GM19438 (cell line): ENCODE results near the gene COA6.

ENCODE experiments used
- ATAC-seq: cut with Tn5 transposase; IDR thresholded peaks from one replicate; pipeline ENCODE4 v1.9.1; 2021; ENCODE audit warnings: low read depth; ENCODE audit not compliant: unreplicated experiment

Gene COA6

GRCh38 chr1:234408757-234409156, 35.5 kb downstream of the COA6 start:
- no peak for ATAC-seq

- ATAC-seq, result no peak
These were observed 36.1 kb downstream of the COA6 start for GRCh38 chr1:234409328-234409727.

DNA sequence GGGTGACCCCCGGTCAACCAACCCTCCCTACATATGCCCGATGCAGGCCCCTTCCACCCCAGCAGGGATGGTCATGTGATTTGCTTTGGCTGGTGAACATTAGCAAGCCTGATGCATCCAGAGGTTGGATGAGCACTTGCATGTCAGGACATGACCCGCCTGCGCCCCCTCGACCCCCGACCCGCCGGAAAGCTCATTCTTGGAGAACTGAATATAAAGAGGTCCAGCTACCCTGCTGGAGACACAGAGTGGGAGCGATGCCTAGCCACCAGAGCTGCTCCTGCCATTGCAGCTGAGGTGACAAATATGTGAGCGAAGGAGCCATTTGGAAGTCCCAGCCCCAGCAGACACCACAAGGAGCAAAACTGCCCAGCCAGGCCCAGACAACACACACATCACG, 39.6 kb downstream of the COA6 start:
- ATAC-seq, result no peak

- no peak for ATAC-seq
These were observed 40.2 kb downstream of the COA6 start for GRCh38 chr1:234413485-234413884.

DNA sequence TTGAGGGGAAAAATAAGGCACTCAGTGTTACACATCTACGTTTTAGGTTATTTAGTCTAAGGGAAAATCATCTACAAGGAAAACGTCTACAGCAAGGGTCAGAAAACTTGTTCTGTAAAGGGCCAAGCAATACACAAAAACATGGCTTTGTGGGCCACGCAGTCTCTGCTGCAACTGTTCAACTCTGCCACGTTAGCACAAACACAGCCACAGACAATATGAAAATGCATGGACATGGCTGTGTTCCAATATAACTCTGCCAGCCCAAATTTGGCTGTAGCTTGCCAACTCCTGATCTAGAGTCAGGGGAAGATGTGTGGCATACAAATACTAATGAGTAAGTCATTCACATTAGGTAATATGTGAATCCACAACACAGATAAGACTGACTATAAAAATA, 40.7 kb downstream of the COA6 start:
- ATAC-seq, result no peak

- ATAC-seq, result no peak
These were observed 54.8 kb downstream of the COA6 start for GRCh38 chr1:234427950-234428646.

- no peak for ATAC-seq
These were observed 56.2 kb downstream of the COA6 start for GRCh38 chr1:234429434-234429806.

DNA sequence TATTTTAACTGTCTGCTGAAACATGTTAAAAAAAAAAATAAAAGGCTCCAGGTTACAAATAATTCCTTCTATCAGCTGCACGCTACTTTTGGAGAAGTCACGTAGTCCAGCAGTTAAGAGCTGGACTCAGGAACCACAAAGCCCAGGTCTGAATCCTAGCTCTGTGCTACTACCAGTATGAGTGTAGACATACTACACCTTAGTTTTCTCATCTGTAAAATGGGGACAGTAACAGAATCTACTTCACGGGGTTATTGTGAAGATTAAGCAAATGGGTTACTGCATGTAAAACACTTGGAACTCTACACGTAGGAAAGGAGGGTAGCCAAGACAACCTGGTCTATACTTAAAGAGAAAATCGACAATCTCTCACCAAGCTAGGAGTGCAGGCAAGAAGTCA, 57.4 kb downstream of the COA6 start:
- no peak for ATAC-seq

GRCh38 chr1:234431255-234431654, 58.0 kb downstream of the COA6 start:
- ATAC-seq, result no peak

DNA sequence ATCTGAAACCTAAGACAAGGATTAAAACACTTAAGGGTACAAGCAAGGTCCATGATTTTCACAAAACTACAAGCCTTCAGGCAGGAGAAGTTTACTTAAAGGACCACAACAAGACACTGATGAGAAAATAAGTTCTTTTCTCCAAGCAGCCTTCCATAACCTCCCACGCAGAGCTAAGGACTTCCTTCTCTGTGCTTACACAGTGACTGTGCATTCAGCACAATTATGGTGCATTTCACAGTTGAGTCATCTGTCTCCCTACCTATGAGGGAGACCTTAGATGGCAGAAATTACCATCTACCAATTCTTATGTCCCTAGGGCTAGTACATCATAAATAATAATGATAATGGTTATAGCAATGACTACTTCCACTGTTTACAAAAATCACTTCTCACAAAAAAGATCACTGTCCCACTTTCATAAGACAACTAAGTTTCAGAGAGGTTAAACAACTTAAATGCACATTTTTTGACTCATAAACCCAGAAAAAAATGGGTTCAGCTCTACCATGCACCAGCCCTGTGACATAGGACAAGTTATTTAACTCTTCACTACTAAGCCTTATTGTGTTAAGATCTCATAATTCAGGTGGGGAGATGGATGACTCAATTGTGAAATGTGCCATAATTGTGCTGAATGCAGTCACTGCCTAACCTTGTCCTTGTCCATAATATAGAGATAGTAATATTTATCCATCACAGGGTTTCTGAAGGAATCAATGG, 60.5 kb downstream of the COA6 start:
- no peak for ATAC-seq
